PC-3 (cell line): ENCODE results near the gene OPRD1.

Experiments
- CTCF ChIP-seq: fragments of 300-600 bp; sonication (generic); conservative IDR thresholded peaks from 2 replicates; pipeline ENCODE4 v1.5.1; 2017; ENCODE audit warnings: antibody characterized with exemption, low read depth, mild to moderate bottlenecking, low read length
- EZH2 ChIP-seq: fragments of 300-600 bp; sonication (generic); IDR thresholded peaks from one replicate; pipeline ENCODE4 v1.6.1; 2017; ENCODE audit warnings: antibody characterized with exemption, mild to moderate bottlenecking, low read length; ENCODE audit not compliant: unreplicated experiment

GRCh38 chr1:28910379-28911115 is 98.6 kb downstream of the OPRD1 start:
- TF ChIP-seq CTCF, result no peak
- no peak for TF ChIP-seq EZH2
